GM23248 (cell line): ENCODE data around the gene MSMP.

Experiments used
- EZH2 ChIP-seq: fragments of 200-600 bp; sonication (generic); IDR thresholded peaks from 2 replicates; pipeline ENCODE4 v1.6.1; 2018; ENCODE audit warnings: antibody characterized with exemption, mild to moderate bottlenecking; ENCODE audit not compliant: insufficient read depth, poor library complexity, severe bottlenecking
- EZH2phosphoT487 ChIP-seq: fragments of 200-600 bp; sonication (generic); IDR thresholded peaks from 2 replicates; pipeline ENCODE4 v1.6.1; 2018; ENCODE audit warnings: antibody characterized with exemption, moderate library complexity, mild to moderate bottlenecking, low read depth; ENCODE audit not compliant: insufficient read depth

GRCh38 chr9:35716230-35716629 lies 37.8 kb downstream of the MSMP start:
- TF ChIP-seq EZH2phosphoT487: no peak
- no peak for TF ChIP-seq EZH2
